A549 (cell line): ENCODE results near the gene ARHGAP10. TPM values are rescaled to one million over a fixed set of nuclear protein-coding genes. Genes with fewer than 3 reads are reported as not detected.

Experiments used
- ATAC-seq, 2 experiments: fragments of 200-7000 bp in 1 of 2; fragments of >200 bp in 1 of 2; cut with Nextera tagmentation in 1 of 2; cut with Tn5 transposase in 1 of 2; 3 replicates each; pipeline versions ENCODE4 v1.8.0 to v1.9.1; 2018 to 2020; ENCODE audit warnings: mild to moderate bottlenecking in 1 of 2, moderate library complexity in 1 of 2
- CTCF ChIA-PET: fragments of 300-600 bp; sonication (Branson Sonifier 250); formaldehyde crosslinking; extraction: SDS; loops from one replicate; lab custom pipeline; 2021; ENCODE audit warnings: antibody characterized with exemption, inconsistent platforms; lab: Yijun Ruan, JAX
- POLR2A ChIA-PET: fragments of 350-600 bp; formaldehyde crosslinking; extraction: SDS; loops from one replicate; lab custom pipeline; 2021; ENCODE audit warnings: antibody characterized with exemption, inconsistent platforms; lab: Yijun Ruan, JAX
- DNase-seq, 2 experiments: peaks; one replicate each; pipeline versions ENCODE4 v3.0.0 to v3.0.0-alpha.2; 2011 to 2016; ENCODE audit warnings: low read depth in 1 of 2, low spot score in 1 of 2
- FAIRE-seq: peaks from 2 replicates; lab custom pipeline; 2011; peaks lifted over from hg19 to GRCh38; lab: Jason Lieb, UNC
- H3K27ac ChIP-seq, 2 experiments: fragments of >200 bp; sonication (Bioruptor Twin); formaldehyde crosslinking; 3 replicates each; pipeline ENCODE4 v1.5.1; 2016 to 2017
- H3K4me1 ChIP-seq: fragments of >200 bp; sonication (Bioruptor Twin); formaldehyde crosslinking; 3 replicates; pipeline ENCODE4 v1.6.1; 2016
- H3K4me2 ChIP-seq: fragments of >200 bp; sonication (Bioruptor Twin); formaldehyde crosslinking; 3 replicates; pipeline ENCODE4 v1.6.1; 2016
- H3K4me3 ChIP-seq: fragments of >200 bp; sonication (Bioruptor Twin); formaldehyde crosslinking; 3 replicates; pipeline ENCODE4 v1.5.1; 2016
- H3K9me3 ChIP-seq: fragments of >200 bp; sonication (Bioruptor Twin); formaldehyde crosslinking; 3 replicates; pipeline ENCODE4 v1.6.1; 2016
- BHLHE40 ChIP-seq: IDR thresholded peaks from 2 replicates; pipeline ENCODE4 v1.6.1; 2012; ENCODE audit warnings: low read depth, low read length, inconsistent platforms
- CBX8 ChIP-seq: fragments of 200-600 bp; sonication (generic); IDR thresholded peaks from 2 replicates; pipeline ENCODE4 v1.6.1; 2016
- CEBPB ChIP-seq, 2 experiments: fragments of >200 bp in 1 of 2; sonication (Bioruptor Twin) in 1 of 2; formaldehyde crosslinking in 1 of 2; IDR thresholded peaks; 2 replicates each; pipeline ENCODE4 v1.6.1; 2012 to 2016
- CHD2 ChIP-seq: fragments of 150-350 bp; IDR thresholded peaks from 2 replicates; pipeline ENCODE4 v1.6.1; 2014; ENCODE audit warnings: low read length; ENCODE audit not compliant: partially characterized antibody
- HDAC2 ChIP-seq: fragments of 200-600 bp; sonication (generic); IDR thresholded peaks from 2 replicates; pipeline ENCODE4 v1.6.1; 2016
- MYC ChIP-seq: IDR thresholded peaks from 2 replicates; pipeline ENCODE4 v1.6.1; 2012; ENCODE audit warnings: mild to moderate bottlenecking, inconsistent platforms, low read length, improper control_type of control experiment, borderline replicate concordance
- NPAS2 ChIP-seq: fragments of 250-450 bp; sonication (Bioruptor Pico); IDR thresholded peaks from 2 replicates; pipeline ENCODE4 v1.8.0; 2022; ENCODE audit warnings: mild to moderate bottlenecking, moderate library complexity, borderline replicate concordance
- POLR2AphosphoS2 ChIP-seq: conservative IDR thresholded peaks from 2 replicates; pipeline ENCODE4 v1.6.1; 2012; ENCODE audit warnings: low read length, improper control_type of control experiment, inconsistent platforms
- RAD21 ChIP-seq, 2 experiments: fragments of >200 bp in 1 of 2; sonication (Bioruptor Twin) in 1 of 2; formaldehyde crosslinking in 1 of 2; IDR thresholded peaks in 1 of 2; conservative IDR thresholded peaks in 1 of 2; 2 replicates in 1 of 2; 3 replicates in 1 of 2; pipeline ENCODE4 v1.6.1; 2012 to 2018; ENCODE audit warnings: inconsistent platforms in 1 of 2
- RCOR1 ChIP-seq: fragments of 150-350 bp; IDR thresholded peaks from 2 replicates; pipeline ENCODE4 v1.6.1; 2014; ENCODE audit warnings: antibody characterized with exemption, low read length, low read depth
- RNF2 ChIP-seq: fragments of 200-600 bp; sonication (generic); IDR thresholded peaks from 2 replicates; pipeline ENCODE4 v1.6.1; 2016; ENCODE audit warnings: low read depth, mild to moderate bottlenecking, antibody characterized with exemption, moderate library complexity, borderline replicate concordance
- SREBF2 ChIP-seq: fragments of 450-650 bp; IDR thresholded peaks from 2 replicates; pipeline ENCODE4 v1.6.1; 2014; ENCODE audit warnings: mild to moderate bottlenecking, moderate library complexity
- ZC3H11A ChIP-seq: fragments of 450-650 bp; IDR thresholded peaks from 2 replicates; pipeline ENCODE4 v1.6.1; 2014; ENCODE audit warnings: antibody characterized with exemption, mild to moderate bottlenecking
- ZSCAN20 ChIP-seq: fragments of 250-450 bp; sonication (Bioruptor Pico); IDR thresholded peaks from 2 replicates; pipeline ENCODE4 v1.8.0; 2022; ENCODE audit warnings: mild to moderate bottlenecking, moderate library complexity
- WGBS: methylation state at CpG from one replicate; pipeline ENCODE4 v1.1.6; 2017; ENCODE audit errors: missing lambda C conversion rate; 5-methylcytosine and 5-hydroxymethylcytosine counted together
- polyA plus RNA-seq, 4 experiments: library from polyadenylated mRNA; depleted of rRNA in 3 of 4; stranded (reverse); fragments of >200 nt; fragmentation: RNase III in 1 of 4; extraction: RNeasy Plus Mini Kit Qiagen cat#74134 plus additional on column Dnase treatment in 1 of 4; gene quantifications; 2 replicates in 3 of 4; 3 replicates in 1 of 4; pipeline ENCODE4 v1.2.3, GENCODE V29; 2011 to 2017
- TF ChIP-seq, protein P1 (sequence below): fragments of >200 bp; sonication (Bioruptor Twin); formaldehyde crosslinking; IDR thresholded peaks from 3 replicates; pipeline ENCODE4 v1.6.1; 2016
- TF ChIP-seq, protein P2 (sequence below): fragments of 250-450 bp; sonication (Bioruptor Pico); IDR thresholded peaks from 2 replicates; pipeline ENCODE4 v1.5.0; 2021; ENCODE audit warnings: mild to moderate bottlenecking, moderate library complexity, borderline replicate concordance
- TF ChIP-seq, protein P3 (sequence below): fragments of >200 bp; sonication (Bioruptor Twin); formaldehyde crosslinking; IDR thresholded peaks from 3 replicates; pipeline ENCODE4 v1.5.1; 2016
- TF ChIP-seq, protein P4 (sequence below): IDR thresholded peaks from 2 replicates; pipeline ENCODE4 v1.6.1; 2012

The ARHGAP10 gene
- polyA plus RNA-seq, 2 of the 4 experiments (the other 2 are of a cell fraction): 7.0 to 7.2 TPM

DNA sequence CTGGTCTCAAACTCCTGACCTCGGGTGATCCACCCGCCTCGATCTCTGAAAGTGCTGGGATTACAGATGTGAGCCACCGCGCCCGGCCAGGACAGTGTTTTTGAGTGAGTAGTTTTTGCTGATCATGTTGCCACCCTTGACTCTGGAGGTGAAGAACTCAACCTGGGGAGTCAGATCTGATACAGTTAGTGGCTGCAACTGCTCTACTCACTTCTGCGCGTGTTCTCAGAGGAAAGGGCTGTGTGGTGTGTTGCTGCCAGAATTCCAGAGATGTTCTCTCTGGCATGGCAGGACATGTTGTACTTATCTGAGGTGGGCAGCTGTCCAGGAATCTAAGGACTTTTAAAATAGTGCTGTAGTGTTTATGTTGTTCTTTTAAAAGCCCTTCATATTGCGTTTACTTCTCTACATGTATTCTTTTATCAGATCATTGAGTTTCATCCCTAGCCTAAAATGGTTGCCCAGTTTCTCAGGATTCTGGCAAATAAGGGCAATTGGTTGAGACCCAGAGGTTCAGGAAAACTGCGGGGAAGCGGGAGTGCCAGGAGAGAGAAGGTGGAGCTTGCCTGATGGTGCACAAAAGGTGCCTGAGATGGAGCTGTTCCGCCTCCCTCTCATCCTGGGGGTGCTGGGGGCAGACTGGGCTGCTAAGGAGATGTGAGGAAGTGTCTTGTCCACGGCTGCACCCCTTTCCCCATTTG, 97.7 kb downstream of the ARHGAP10 start:
- no peak for TF ChIP-seq ZSCAN20 (CRISPR knock-in tag)
- no peak for TF ChIP-seq HDAC2
- TF ChIP-seq RCOR1: no peak
- TF ChIP-seq POLR2AphosphoS2: no peak
- TF ChIP-seq, all 56 proteins: peak for 0
- POLR2A ChIA-PET: no interaction called here
- 81% methylated on average over 13 of the region's 13 CpGs for WGBS
- no peak overlapping the region for H3K4me3 ChIP-seq
- CTCF ChIA-PET: interaction anchor here (1.5 to 2.2 kb wide), 2 partner anchors 13 to 37 kb away, joined by 3 to 11 read pairs; no protein-coding TSS in a partner anchor
- DNase-seq (no peak), ATAC-seq (no peak), FAIRE-seq (no peak)
- no peak overlapping the region for H3K4me2 ChIP-seq
- peaks cover 28% of the 10 kb centered on the region for H3K4me1 ChIP-seq
- H3K27ac ChIP-seq: peak overlapping the region; percentile 80 to 81; a peak in 3 of 6 replicates
- H3K9me3 ChIP-seq: no peaks in the 10 kb centered on the region

DNA sequence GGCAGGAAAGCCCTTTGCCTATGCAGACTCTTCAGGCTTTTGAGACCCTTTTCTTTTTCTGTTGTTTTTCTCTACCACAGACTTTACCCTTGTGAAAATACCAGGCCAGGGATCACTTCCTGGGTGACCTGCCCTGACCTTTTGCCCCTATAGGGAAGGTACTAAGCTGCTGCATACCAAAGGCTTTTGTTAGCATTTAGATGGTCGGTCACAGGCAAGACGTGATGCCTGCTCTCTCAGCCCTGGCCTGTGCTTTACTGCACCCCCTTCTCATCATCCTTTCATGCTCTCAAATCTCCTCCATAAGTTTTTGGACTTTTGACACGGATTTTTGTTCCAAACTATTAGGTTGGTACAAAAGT, 98.2 kb downstream of the ARHGAP10 start:
- FAIRE-seq: no peak
- POLR2A ChIA-PET: no interaction called here
- 82% methylated on average over 3 of the region's 3 CpGs for WGBS
- no peak for DNase-seq
- TF ChIP-seq NPAS2 (CRISPR knock-in tag): no peak
- TF ChIP-seq CHD2: no peak
- TF ChIP-seq, protein P1, sequence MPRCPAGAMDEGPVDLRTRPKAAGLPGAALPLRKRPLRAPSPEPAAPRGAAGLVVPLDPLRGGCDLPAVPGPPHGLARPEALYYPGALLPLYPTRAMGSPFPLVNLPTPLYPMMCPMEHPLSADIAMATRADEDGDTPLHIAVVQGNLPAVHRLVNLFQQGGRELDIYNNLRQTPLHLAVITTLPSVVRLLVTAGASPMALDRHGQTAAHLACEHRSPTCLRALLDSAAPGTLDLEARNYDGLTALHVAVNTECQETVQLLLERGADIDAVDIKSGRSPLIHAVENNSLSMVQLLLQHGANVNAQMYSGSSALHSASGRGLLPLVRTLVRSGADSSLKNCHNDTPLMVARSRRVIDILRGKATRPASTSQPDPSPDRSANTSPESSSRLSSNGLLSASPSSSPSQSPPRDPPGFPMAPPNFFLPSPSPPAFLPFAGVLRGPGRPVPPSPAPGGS: no peak
- TF ChIP-seq, protein P2, sequence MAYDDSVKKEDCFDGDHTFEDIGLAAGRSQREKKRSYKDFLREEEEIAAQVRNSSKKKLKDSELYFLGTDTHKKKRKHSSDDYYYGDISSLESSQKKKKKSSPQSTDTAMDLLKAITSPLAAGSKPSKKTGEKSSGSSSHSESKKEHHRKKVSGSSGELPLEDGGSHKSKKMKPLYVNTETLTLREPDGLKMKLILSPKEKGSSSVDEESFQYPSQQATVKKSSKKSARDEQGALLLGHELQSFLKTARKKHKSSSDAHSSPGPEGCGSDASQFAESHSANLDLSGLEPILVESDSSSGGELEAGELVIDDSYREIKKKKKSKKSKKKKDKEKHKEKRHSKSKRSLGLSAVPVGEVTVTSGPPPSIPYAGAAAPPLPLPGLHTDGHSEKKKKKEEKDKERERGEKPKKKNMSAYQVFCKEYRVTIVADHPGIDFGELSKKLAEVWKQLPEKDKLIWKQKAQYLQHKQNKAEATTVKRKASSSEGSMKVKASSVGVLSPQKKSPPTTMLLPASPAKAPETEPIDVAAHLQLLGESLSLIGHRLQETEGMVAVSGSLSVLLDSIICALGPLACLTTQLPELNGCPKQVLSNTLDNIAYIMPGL (CRISPR knock-in tag): no peak
- TF ChIP-seq RAD21 (conservative IDR thresholded peaks at IDR 0.05 in 1 of 2, IDR thresholded peaks at IDR 0.05 in 1 of 2): no peak
- TF ChIP-seq, protein P3, sequence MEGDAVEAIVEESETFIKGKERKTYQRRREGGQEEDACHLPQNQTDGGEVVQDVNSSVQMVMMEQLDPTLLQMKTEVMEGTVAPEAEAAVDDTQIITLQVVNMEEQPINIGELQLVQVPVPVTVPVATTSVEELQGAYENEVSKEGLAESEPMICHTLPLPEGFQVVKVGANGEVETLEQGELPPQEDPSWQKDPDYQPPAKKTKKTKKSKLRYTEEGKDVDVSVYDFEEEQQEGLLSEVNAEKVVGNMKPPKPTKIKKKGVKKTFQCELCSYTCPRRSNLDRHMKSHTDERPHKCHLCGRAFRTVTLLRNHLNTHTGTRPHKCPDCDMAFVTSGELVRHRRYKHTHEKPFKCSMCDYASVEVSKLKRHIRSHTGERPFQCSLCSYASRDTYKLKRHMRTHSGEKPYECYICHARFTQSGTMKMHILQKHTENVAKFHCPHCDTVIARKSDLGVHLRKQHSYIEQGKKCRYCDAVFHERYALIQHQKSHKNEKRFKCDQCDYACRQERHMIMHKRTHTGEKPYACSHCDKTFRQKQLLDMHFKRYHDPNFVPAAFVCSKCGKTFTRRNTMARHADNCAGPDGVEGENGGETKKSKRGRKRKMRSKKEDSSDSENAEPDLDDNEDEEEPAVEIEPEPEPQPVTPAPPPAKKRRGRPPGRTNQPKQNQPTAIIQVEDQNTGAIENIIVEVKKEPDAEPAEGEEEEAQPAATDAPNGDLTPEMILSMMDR: no peak
- TF ChIP-seq MYC: no peak
- no peak for TF ChIP-seq ZC3H11A
- TF ChIP-seq RNF2: no peak
- TF ChIP-seq CBX8: no peak
- no peak for TF ChIP-seq SREBF2
- TF ChIP-seq CEBPB (IDR thresholded peaks at IDR 0.05): no peak
- TF ChIP-seq, protein P4, sequence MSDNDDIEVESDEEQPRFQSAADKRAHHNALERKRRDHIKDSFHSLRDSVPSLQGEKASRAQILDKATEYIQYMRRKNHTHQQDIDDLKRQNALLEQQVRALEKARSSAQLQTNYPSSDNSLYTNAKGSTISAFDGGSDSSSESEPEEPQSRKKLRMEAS: no peak
- no peak for TF ChIP-seq BHLHE40
- Histone ChIP-seq H3K9me3 (no peaks in the 10 kb centered on the region), H3K4me2 (no peak overlapping the region), H3K4me1 (peaks cover 28% of the 10 kb centered on the region), H3K27ac (peak overlapping the region; percentile 80 to 81; a peak in 3 of 6 replicates), H3K4me3 (no peak overlapping the region)
- no peak for ATAC-seq
- CTCF ChIA-PET: interaction anchor here (1.5 to 2.2 kb wide), 2 partner anchors 12 to 36 kb away, joined by 3 to 11 read pairs; no protein-coding TSS in a partner anchor
